ENCODE data around the gene VWA7.

- TF ChIP-seq CTCF (IDR thresholded peaks at IDR 0.05; ENCODE audit: insufficient read depth, low read depth, low read length): no peak
- TF ChIP-seq EZH2 (IDR thresholded peaks at IDR 0.05; ENCODE audit: insufficient read depth, low read length): no peak
Observed at GRCh38 chr6:31761343-31761742, 15.8 kb downstream of the VWA7 start.
